ENCODE measurements around the gene TNFAIP2. TPM values are rescaled to one million over a fixed set of nuclear protein-coding genes. Genes with fewer than 3 reads are reported as not detected.

The TNFAIP2 gene
- total and polyA plus RNA-seq, 9 of the 15 experiments (the other 6 are each of a cell fraction or from before 2014, with no cell fraction given): 22.6 to 68.6 (median 44.6) TPM

DNA sequence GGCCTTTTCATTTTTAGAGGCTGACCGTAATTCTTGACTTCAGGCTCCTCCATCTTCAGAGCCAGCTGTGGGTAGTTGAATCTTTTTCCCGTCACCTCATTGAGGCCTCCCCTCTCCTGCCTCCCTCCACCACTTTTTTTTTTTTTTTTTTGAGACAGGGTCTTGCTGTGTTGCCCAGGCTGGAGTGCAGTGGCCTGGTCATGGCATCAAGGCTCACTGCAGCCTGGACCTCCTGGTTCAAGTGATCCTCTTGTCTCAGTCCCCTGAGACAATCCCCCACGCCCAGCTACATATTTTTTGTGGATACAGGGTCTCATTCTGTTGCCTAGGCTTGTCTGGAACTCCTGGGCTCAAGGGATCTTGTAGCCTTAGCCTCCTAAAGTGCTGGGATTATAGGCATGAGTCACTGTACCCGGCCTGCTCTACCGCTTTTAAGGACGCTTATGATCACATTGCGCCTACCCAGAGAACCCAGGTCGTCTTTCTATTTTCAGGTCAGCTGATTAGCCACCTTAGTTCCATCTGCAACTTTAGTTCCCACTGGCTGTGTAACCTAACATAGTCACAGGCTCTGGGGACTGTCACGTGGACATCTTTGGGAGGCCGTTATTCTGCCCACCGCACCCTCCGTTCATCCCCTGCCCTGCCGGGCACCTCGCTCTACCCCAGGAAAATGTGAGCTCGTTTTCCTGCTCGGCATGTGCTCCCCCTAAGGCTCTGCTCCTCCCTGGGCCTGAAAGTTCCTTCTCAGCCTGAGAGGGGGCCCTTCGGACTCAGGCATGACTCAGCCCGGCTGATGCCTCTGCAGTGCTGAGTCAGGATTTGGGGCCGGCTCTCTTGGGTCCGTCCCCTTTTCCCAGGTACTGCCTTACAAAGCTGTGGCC lies 13.4 kb downstream of the TNFAIP2 start (continued):
- TF ChIP-seq, protein P1, sequence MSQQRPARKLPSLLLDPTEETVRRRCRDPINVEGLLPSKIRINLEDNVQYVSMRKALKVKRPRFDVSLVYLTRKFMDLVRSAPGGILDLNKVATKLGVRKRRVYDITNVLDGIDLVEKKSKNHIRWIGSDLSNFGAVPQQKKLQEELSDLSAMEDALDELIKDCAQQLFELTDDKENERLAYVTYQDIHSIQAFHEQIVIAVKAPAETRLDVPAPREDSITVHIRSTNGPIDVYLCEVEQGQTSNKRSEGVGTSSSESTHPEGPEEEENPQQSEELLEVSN (IDR thresholded peaks at IDR 0.05; ENCODE audit: borderline replicate concordance in 1 of 2, extremely low read depth in 1 of 2, insufficient read depth in 1 of 2, insufficient read length in 1 of 2, low read depth in 1 of 2, low read length in 1 of 2, poor library complexity in 1 of 2, severe bottlenecking in 1 of 2): peak; percentile 24 to 45
- TF ChIP-seq ZNF146 (CRISPR knock-in tag; IDR thresholded peaks at IDR 0.05; ENCODE audit: unreplicated experiment): no peak
- TF ChIP-seq CREB1 (IDR thresholded peaks at IDR 0.05): no peak
- TF ChIP-seq CREB1 (CRISPR knock-in tag; IDR thresholded peaks at IDR 0.05): no peak
- TF ChIP-seq MCM5 (IDR thresholded peaks at IDR 0.05; ENCODE audit: low read depth): no peak
- no peak for TF ChIP-seq SNIP1 (IDR thresholded peaks at IDR 0.05; ENCODE audit: low read depth)
- TF ChIP-seq, protein P2, sequence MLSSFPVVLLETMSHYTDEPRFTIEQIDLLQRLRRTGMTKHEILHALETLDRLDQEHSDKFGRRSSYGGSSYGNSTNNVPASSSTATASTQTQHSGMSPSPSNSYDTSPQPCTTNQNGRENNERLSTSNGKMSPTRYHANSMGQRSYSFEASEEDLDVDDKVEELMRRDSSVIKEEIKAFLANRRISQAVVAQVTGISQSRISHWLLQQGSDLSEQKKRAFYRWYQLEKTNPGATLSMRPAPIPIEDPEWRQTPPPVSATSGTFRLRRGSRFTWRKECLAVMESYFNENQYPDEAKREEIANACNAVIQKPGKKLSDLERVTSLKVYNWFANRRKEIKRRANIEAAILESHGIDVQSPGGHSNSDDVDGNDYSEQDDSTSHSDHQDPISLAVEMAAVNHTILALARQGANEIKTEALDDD (IDR thresholded peaks at IDR 0.05): no peak
- TF ChIP-seq L3MBTL2 (IDR thresholded peaks at IDR 0.05): peak; percentile 86
- no peak for TF ChIP-seq HOXB6 (CRISPR knock-in tag; IDR thresholded peaks at IDR 0.05; ENCODE audit: borderline replicate concordance)
- TF ChIP-seq ZNF212 (CRISPR knock-in tag; IDR thresholded peaks at IDR 0.05): no peak
- TF ChIP-seq OTX1 (CRISPR knock-in tag; IDR thresholded peaks at IDR 0.05): no peak
- TF ChIP-seq ZFX (CRISPR knock-in tag; IDR thresholded peaks at IDR 0.05): peak; percentile 56
- TF ChIP-seq CHD4 (IDR thresholded peaks at IDR 0.05; ENCODE audit: insufficient read depth, insufficient replicate concordance, low read depth, low read length, poor library complexity, severe bottlenecking): no peak
- no peak for TF ChIP-seq FOXJ3 (CRISPR knock-in tag; IDR thresholded peaks at IDR 0.05)
- no peak for TF ChIP-seq NRF1 (conservative IDR thresholded peaks at IDR 0.05 in 1 of 2, IDR thresholded peaks at IDR 0.05 in 1 of 2)
- peak; percentile 41 for TF ChIP-seq SMARCE1 (IDR thresholded peaks at IDR 0.05)
- TF ChIP-seq, protein P3, sequence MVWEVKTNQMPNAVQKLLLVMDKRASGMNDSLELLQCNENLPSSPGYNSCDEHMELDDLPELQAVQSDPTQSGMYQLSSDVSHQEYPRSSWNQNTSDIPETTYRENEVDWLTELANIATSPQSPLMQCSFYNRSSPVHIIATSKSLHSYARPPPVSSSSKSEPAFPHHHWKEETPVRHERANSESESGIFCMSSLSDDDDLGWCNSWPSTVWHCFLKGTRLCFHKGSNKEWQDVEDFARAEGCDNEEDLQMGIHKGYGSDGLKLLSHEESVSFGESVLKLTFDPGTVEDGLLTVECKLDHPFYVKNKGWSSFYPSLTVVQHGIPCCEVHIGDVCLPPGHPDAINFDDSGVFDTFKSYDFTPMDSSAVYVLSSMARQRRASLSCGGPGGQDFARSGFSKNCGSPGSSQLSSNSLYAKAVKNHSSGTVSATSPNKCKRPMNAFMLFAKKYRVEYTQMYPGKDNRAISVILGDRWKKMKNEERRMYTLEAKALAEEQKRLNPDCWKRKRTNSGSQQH (CRISPR knock-in tag; IDR thresholded peaks at IDR 0.05): no peak
- TF ChIP-seq ZNF592 (IDR thresholded peaks at IDR 0.05): peak; percentile 97
- no peak for TF ChIP-seq BDP1 (IDR thresholded peaks at IDR 0.05; ENCODE audit: insufficient read depth, insufficient read length)

Measured in K562 (cell line).